Activated CD4-positive, alpha-beta T cell treated with anti-CD3 and anti-CD28 coated beads, Interleukin-2, amount 50 U/mL, for 16 hours (primary cell): ENCODE data around the gene MAFF.
A peak's percentile ranks its signal among the peaks of the same experiment; 100 is the strongest.
"Not testable (repeated sequence)": the region's sequence is repeated elsewhere in the genome, so short reads cannot be mapped to it uniquely, and the experiment has no call there.

Experiments used
- DNase-seq: peaks from one replicate; pipeline ENCODE4 v3.0.0-alpha.2; 2020

The MAFF gene

GRCh38 chr22:38201711-38202436, at the start of gene MAFF:
TSS of gene MAFF (plus strand) at chr22:38201994. CDS start at chr22:38213854, 11,860 bp downstream.
- peak; percentile 96 for DNase-seq

DNA sequence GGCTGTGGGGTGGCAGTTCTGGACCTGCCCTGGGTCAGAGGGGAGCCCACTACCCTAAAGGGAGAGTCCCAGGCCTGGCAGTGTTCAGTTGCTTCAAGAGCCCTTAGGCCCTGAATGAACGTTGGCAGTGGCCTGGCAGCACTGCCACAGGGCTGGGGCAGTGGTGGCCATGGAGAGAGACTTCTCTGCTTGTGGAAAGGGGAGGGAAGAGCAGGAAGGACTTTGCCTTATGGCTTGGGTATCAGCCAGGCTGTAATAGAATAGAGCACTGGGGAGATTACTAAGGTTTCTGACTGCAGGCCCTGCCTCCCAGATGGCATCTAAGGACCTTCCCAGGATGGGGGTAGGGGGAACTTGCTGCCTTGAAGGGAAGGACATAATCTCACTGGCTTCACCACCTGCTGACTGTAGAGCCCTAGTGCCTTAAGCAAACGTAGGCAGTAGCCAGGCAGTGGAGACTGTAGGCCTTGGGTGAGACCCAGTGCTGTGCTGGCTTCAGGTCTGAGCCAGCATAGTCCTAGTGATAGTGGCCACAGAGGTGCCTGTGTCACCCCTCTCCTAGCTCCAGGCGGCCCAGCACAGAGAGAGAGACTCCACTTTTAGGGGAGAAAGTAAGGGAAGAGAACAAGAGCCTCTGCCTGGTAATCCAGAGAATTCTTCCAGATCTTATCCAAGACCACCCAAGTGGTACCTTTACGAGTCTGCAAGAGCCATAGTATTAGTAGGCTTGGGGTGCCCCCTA, 47.8 kb upstream of the MAFF start:
- no peak for DNase-seq

- DNase-seq = not testable (repeated sequence)
Measured at GRCh38 chr22:38154563-38154915, 47.3 kb upstream of the MAFF start.

GRCh38 chr22:38155703-38156102, 46.1 kb upstream of the MAFF start:
- no peak for DNase-seq

GRCh38 chr22:38162881-38163843, 38.6 kb upstream of the MAFF start:
- DNase-seq = no peak

GRCh38 chr22:38163844-38164550, 37.8 kb upstream of the MAFF start:
- no peak for DNase-seq

GRCh38 chr22:38164551-38164918, 37.3 kb upstream of the MAFF start:
- DNase-seq = no peak

- no peak for DNase-seq
Measured at GRCh38 chr22:38165922-38166593, 35.7 kb upstream of the MAFF start.

- DNase-seq = no peak
Measured at GRCh38 chr22:38167988-38168407, 33.8 kb upstream of the MAFF start.

DNA sequence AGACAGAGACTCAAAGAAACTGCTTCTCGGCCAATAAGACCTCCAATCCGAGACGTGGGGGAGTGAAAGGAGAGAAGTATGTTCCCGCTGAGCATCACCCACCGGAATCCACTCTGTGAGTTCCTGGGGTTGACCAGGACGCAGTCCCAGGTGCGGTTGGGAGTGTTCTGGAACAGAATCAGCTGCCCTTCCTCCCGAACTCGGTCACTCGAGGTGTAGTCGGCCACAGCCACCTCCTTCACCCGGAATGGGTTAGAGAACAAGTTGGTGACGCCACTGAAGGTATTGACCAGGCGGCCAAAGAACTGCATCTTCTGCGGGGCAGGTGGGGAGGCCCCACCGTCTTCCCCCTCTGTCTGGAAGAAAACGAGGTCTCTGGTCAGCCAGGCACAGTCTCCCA, 32.7 kb upstream of the MAFF start:
- DNase-seq = no peak

DNA sequence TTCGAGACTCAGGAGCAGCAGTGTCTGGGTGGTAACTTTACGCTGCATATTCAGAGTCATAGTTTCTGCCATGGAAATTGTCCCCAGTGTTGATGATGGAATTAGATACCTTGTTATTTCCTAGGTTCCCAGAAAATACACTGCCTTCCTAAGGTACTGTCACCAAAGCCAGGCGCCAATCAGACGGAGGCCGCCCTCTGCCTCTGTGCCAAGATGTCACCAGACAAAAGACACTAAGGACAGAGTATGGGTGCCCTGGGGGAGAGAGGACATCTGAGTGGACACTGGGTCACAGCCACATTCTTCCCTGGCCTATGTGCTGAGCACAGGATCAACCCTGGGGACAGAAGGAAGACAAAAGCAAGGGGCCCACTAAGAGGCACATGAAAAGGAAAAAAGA, 31.3 kb upstream of the MAFF start:
- no peak for DNase-seq

GRCh38 chr22:38171927-38172831, 29.6 kb upstream of the MAFF start:
- no peak for DNase-seq

DNA sequence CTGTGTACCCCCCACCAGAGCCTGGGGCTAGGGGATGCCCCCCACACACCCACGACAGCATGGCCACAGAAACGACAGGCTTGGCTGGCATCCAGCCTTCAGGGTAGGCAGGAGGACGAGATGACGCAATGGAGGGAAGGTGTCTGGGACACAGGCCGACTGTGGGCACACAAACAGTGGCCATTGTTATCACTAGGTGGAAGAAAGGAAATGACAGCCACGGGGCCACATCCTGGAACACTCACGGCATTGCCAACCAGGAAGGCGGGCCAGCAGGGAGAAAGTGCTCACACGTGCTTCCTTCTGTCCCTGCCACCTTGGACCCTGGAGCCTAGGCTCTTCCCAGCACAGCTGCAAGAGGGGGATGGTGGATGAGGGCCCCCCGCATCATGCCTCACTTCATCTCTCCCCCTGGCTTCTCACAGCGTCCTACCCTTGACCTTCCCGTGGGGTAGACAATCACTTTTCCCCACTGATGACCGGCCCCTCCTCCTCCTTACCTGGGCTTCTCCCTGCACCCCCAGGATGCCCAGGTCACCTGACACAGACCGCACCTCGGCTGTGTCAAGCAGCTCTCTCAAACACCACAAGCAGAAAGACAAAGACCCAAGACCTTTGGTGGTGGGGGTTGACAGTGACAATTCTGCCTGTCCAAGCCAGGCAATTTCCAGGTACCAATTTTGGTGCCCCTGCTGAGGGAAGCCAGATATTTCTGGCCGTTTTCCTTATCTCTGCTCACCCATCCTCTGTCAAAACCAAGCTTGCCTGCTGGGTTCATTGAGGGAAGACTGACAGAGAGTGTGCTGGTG, 28.8 kb upstream of the MAFF start:
- peak; percentile 17 for DNase-seq

DNA sequence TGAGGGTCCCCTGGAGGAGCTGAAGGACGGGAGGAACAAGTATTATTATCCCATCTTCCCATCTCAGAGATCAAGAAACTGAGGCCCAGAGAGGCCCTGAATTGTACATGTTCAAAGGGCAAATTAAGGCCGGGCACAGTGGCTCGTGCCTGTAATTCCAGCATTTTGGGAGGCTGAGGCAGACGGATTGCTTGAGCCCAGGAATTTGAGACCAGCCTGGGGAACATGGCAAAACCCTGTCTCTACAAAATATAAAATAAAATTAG, 28.2 kb upstream of the MAFF start:
- DNase-seq = no peak

DNA sequence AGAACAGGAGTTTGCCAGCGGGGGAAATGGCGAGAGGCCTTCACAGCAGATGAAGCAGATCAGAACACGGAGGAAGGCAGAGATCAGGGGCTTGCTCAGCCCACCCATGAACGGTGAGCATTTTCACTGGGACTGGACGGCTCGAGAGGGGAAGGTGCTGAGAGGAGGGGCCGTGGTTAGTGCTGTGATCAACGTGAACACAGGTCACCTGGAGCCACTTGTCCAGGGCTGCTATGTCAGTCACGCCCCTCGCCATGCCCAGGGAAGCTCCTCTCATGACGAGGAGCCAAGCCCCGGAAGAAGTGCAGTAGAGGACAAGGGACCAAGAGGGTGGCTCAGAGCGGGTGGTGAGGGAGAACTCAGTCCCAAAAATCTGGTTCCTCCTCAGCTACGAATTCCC, 27.2 kb upstream of the MAFF start:
- no peak for DNase-seq

GRCh38 chr22:38175206-38176118, 26.3 kb upstream of the MAFF start:
- no peak for DNase-seq

GRCh38 chr22:38176170-38176741, 25.5 kb upstream of the MAFF start:
- no peak for DNase-seq

GRCh38 chr22:38177044-38177443, 24.8 kb upstream of the MAFF start:
- no peak for DNase-seq

DNA sequence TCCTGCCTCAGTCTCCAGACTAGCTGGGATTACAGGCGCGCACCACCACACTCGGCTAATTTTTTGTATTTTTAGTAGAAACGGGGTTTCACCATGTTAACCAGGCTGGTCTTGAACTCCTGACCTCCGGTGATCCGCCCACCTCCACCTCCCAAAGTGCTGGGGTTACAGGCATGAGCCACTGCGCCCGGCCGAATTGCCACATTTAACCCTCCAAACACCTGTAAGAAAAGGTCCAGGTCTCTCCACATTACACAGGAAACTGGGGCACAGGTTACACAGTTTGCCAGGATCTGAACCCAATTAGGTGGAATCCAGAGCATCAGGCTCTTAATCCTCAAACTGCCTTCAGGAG, 24.2 kb upstream of the MAFF start:
- DNase-seq = not testable (repeated sequence)
